ENCODE measurements around the gene NYNRIN. TPM values are rescaled to one million over a fixed set of nuclear protein-coding genes. Genes with fewer than 3 reads are reported as not detected.

Gene NYNRIN
- total and polyA plus RNA-seq, 2 of the 4 experiments (the other 2 are of a cell fraction), result 2.2 to 5.4 TPM

GRCh38 chr14:24368562-24369252 lies 30.1 kb upstream of the NYNRIN start:
- intact Hi-C loops (cut with micrococcal nuclease) (no loop called here), dilution Hi-C loops (cut with HindIII; ENCODE audit: low sequenced_read_pairs, unreplicated experiment) (no loop called here), in situ Hi-C loops (cut with MboI; ENCODE audit: low sequenced_read_pairs) (loop anchor here (10.0 kb wide), 1 partner anchor 66 kb away; no protein-coding TSS in a partner anchor)
- Histone ChIP-seq H3K9me3 (ENCODE audit: control insufficient read depth, insufficient read depth, low read length) (no peaks in the 10 kb centered on the region), H3K27ac (ENCODE audit: insufficient read depth, low read length) (peak overlapping the region; percentile 94), H2BK120ac (ENCODE audit: low read depth, low read length) (peak overlapping the region; percentile 64), H4K5ac (ENCODE audit: low read depth, low read length) (peak overlapping the region; percentile 66), H2AFZ (replicated peaks; ENCODE audit: low read length, poor library complexity) (peak overlapping the region; percentile 89), H4K20me1 (ENCODE audit: insufficient read depth, low read length) (peaks cover 4% of the 10 kb centered on the region), H2BK5ac (ENCODE audit: low read depth, low read length, poor library complexity, severe bottlenecking) (peak overlapping the region; percentile 71), H2AK9ac (replicated peaks; ENCODE audit: low read depth, low read length, poor library complexity) (peak overlapping the region; percentile 97), H3K9me1 (ENCODE audit: insufficient read depth, low read length) (peaks cover 9% of the 10 kb centered on the region), H2BK15ac (ENCODE audit: low read depth, low read length) (peak overlapping the region; percentile 91; the same call in 1 of the 3 replicates), H3K27me3 (ENCODE audit: control insufficient read depth, insufficient read depth, low read length) (no peaks in the 10 kb centered on the region), H3K79me1 (ENCODE audit: low read depth in 1 of 2, low read length in 2 of 2) (peaks cover 6 to 28% of the 10 kb centered on the region in 2 experiments; a peak in 3 of 4 replicates), H3K4me3 (ENCODE audit: insufficient read depth, low read depth, low read length) (peak overlapping the region; percentile 86), H3K4me2 (ENCODE audit: low read depth, low read length) (peak overlapping the region; percentile 75), H3K4me1 (ENCODE audit: control insufficient read depth, insufficient read depth, low read length) (peaks cover 12% of the 10 kb centered on the region), H3K36me3 (ENCODE audit: control insufficient read depth, insufficient read depth, low read length) (peaks cover 29% of the 10 kb centered on the region), H3K4ac (ENCODE audit: low read depth, low read length) (peak overlapping the region; percentile 89), H4K91ac (ENCODE audit: insufficient read depth, low read depth, low read length) (peak overlapping the region; percentile 86), H3K56ac (ENCODE audit: extremely low read depth, insufficient read depth, low read length) (peak overlapping the region; percentile 88), H3K9ac (ENCODE audit: low read depth, low read length) (peak overlapping the region; percentile 94), H2AK5ac (ENCODE audit: low read depth, low read length) (peak overlapping the region; percentile 97), H2BK20ac (ENCODE audit: low read depth, low read length) (peak overlapping the region; percentile 33), H3K14ac (replicated peaks; ENCODE audit: low read depth, low read length) (peak overlapping the region; percentile 76), H4K8ac (ENCODE audit: low read depth in 2 of 2, low read length in 2 of 2) (peak overlapping the region; percentile 86 to 88), H3K23ac (ENCODE audit: low read depth, low read length) (peak overlapping the region; percentile 1; the same call in 1 of the 2 replicates), H3K18ac (ENCODE audit: low read depth, low read length) (peak overlapping the region; percentile 74)
- ATAC-seq (ENCODE audit: low read depth) (peak; percentile 19), DNase-seq (peak; percentile 74)
- WGBS, 2 experiments (ENCODE audit: extremely low coverage in 2 of 2, insufficient read length in 1 of 2), result 13% methylated on average over 3 of the region's 52 CpGs; no CpG with 5 or more reads in 1 of the 2 experiments
- ChIA-PET CTCF (no interaction called here), POLR2A (ENCODE audit: unreplicated experiment) (no interaction called here)
- no TSS peak for BruUV-seq (replicated peaks)
- TF ChIP-seq RAD21 (IDR thresholded peaks at IDR 0.05; ENCODE audit: low read length) (no peak), POLR2A (IDR thresholded peaks at IDR 0.05; ENCODE audit: low read depth, low read length) (peak; percentile 82), MAZ (IDR thresholded peaks at IDR 0.05; ENCODE audit: borderline replicate concordance, low read depth, low read length) (peak; percentile 93), USF2 (IDR thresholded peaks at IDR 0.05; ENCODE audit: low read depth, low read length) (no peak), CTCF (conservative IDR thresholded peaks at IDR 0.05; ENCODE audit: low read depth, low read length) (0 out of 2 replicates have a peak, but pooled peaks have one; percentile 10), MAFK (IDR thresholded peaks at IDR 0.05; ENCODE audit: low read depth, low read length) (no peak), MXI1 (IDR thresholded peaks at IDR 0.05; ENCODE audit: borderline replicate concordance, low read depth, low read length) (0 out of 2 replicates have a peak, but pooled peaks have one; percentile 41), BHLHE40 (IDR thresholded peaks at IDR 0.05; ENCODE audit: low read depth, low read length) (peak; percentile 24; the same call in 1 of the 2 replicates)

Measured in IMR-90 (cell line).